22Rv1 (cell line): ENCODE data around the gene G6PC1.

Experiments used
- ZFX ChIP-seq: fragments of 450-650 bp; IDR thresholded peaks from 2 replicates; pipeline ENCODE4 v1.6.1; 2017; ENCODE audit warnings: antibody characterized with exemption, borderline replicate concordance
- TF ChIP-seq, protein P1 (sequence below): fragments of 450-650 bp; IDR thresholded peaks from 2 replicates; pipeline ENCODE4 v1.5.1; 2017; ENCODE audit warnings: mild to moderate bottlenecking

GRCh38 chr17:42873315-42873714 is 27.3 kb upstream of the G6PC1 start:
- TF ChIP-seq, protein P1, sequence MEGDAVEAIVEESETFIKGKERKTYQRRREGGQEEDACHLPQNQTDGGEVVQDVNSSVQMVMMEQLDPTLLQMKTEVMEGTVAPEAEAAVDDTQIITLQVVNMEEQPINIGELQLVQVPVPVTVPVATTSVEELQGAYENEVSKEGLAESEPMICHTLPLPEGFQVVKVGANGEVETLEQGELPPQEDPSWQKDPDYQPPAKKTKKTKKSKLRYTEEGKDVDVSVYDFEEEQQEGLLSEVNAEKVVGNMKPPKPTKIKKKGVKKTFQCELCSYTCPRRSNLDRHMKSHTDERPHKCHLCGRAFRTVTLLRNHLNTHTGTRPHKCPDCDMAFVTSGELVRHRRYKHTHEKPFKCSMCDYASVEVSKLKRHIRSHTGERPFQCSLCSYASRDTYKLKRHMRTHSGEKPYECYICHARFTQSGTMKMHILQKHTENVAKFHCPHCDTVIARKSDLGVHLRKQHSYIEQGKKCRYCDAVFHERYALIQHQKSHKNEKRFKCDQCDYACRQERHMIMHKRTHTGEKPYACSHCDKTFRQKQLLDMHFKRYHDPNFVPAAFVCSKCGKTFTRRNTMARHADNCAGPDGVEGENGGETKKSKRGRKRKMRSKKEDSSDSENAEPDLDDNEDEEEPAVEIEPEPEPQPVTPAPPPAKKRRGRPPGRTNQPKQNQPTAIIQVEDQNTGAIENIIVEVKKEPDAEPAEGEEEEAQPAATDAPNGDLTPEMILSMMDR, result no peak
- no peak for TF ChIP-seq ZFX
